Astrocyte (in vitro differentiated cells and primary cell): ENCODE results near the gene PODN.

ENCODE experiments used
- CTCF ChIP-seq: IDR thresholded peaks from 2 replicates; pipeline ENCODE4 v1.5.1; 2011; ENCODE audit warnings: low read depth, mild to moderate bottlenecking, inconsistent platforms, low read length, moderate library complexity; ENCODE audit not compliant: insufficient read depth
- EZH2 ChIP-seq: IDR thresholded peaks from 2 replicates; pipeline ENCODE4 v1.6.1; 2012; ENCODE audit warnings: mild to moderate bottlenecking, low read length, inconsistent platforms; ENCODE audit not compliant: insufficient read depth

DNA sequence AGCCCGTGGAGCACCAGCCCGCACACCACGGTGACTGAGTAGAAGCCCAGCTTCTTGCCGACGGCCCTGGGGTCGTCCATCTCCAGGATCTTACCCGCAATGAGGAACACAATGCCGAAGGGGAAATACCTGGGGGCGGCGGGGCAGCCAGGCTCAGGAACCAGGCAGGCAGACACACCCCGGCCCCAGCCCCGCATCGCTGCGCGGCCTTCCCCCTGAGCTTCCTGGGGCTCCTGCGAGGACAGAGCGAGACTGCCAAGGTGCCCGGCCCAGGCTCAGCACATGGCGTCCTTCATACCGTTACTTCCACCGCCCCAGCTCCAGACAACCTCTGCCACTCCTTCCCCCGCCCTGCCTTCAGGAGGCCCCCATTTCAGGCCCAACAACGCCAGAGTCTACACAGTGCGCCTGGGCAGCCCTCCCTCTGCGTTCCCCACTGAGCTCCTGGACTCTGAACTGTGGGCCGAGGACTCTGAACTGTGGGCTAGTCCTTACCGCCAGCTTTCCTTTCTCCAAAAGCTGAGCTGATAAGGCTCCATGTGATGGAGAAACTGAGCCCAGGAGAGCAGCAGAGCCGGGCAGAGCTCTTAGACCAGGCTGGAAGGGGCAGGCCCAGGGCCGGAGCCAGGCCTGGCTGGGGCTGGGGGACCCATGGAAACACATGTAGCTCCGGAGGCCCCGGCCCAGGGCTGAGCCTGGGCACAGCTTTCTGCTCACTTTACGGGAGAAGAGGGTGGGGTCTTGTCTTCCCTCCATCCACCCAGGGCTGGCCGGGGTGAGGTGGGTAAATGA lies 30.8 kb downstream of the PODN start:
- TF ChIP-seq EZH2 (no peak), CTCF (no peak)
